Activated CD8-positive, alpha-beta memory T cell treated with anti-CD3 and anti-CD28 coated beads, Interleukin-2, amount 50 U/mL, for 24 hours (primary cell): ENCODE measurements around the gene ITPR2.
"Not testable (repeated sequence)": the region's sequence is repeated elsewhere in the genome, so short reads cannot be mapped to it uniquely, and the experiment has no call there.

Source experiments
- DNase-seq: peaks from one replicate; pipeline ENCODE4 v3.0.0-alpha.2; 2020; ENCODE audit errors: extremely low read depth

Gene ITPR2

DNA sequence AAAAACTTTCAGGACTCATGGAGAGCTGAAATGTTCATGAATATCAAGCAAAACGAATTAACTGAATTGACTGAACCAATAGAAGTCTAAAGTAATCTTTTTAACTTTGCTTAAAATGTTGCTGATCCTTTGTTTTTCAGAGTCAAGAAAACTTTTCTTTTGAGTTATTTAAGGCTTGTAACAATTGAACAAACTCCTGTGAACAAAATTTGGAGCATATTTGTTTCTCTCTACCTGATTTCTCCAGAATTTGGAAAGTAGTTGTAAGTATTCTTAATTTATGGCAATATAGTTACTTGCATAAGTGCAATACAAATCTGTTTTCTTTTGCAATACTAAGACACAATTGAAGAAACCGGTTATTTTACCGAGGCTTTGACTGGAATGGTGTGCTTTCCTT, 77.6 kb downstream of the ITPR2 start:
- not testable (repeated sequence) for DNase-seq

GRCh38 chr12:26754148-26754547, 78.8 kb downstream of the ITPR2 start:
- no peak for DNase-seq

GRCh38 chr12:26751179-26751578, 81.8 kb downstream of the ITPR2 start:
- DNase-seq, result no peak

GRCh38 chr12:26750531-26751175, 82.3 kb downstream of the ITPR2 start:
- DNase-seq, result no peak

DNA sequence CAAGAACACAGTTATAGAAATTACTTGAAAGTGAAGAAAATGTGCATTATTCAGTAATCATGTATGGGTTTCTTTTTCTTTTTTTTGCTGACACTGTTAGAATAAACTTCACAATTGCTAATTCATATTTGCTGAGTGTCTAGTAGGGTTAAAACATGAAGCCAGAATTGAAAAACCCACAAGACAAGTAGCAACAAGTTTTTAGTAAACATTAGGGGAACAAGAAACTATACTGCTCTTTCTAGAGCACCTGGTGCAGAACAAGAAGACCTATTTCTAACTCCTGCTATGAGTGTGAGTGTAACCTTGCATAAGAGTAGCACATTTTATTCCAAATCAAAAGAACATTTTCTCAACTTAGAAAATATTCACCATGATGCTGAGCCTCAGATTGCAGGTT, 83.2 kb downstream of the ITPR2 start:
- no peak for DNase-seq

DNA sequence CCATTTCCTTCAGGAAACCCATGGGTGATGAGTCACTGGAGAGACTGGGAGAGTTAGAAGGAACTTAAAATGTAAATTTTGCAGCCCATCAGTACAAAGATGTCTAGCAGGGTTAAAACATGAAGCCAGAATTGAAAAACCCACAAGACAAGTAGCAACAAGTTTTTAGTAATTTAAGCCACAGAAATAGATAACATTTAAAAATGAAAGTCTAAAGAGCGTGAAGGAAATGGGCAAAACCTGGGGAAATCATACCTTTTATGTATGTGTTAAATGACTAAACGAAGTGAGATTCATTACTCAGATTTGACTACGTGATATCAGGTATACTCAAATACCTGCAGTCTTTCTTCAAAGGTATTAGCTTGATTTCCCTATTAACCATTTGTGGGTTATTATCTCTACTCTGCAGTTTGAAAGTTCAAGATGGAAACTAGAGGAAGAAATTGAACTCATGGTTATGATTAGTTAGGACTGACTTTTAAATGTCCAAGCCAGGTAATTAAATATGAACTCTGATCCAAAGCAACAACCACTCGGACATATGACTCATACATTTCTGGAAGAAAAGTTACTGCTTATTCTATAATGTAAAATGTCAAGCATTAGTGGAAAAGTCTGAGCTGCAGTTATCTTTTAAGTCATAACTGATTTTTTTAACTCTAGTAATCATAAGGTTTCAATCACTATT, 84.1 kb downstream of the ITPR2 start:
- no peak for DNase-seq

- DNase-seq, result no peak
These were observed 84.6 kb downstream of the ITPR2 start for GRCh38 chr12:26748412-26748740.

DNA sequence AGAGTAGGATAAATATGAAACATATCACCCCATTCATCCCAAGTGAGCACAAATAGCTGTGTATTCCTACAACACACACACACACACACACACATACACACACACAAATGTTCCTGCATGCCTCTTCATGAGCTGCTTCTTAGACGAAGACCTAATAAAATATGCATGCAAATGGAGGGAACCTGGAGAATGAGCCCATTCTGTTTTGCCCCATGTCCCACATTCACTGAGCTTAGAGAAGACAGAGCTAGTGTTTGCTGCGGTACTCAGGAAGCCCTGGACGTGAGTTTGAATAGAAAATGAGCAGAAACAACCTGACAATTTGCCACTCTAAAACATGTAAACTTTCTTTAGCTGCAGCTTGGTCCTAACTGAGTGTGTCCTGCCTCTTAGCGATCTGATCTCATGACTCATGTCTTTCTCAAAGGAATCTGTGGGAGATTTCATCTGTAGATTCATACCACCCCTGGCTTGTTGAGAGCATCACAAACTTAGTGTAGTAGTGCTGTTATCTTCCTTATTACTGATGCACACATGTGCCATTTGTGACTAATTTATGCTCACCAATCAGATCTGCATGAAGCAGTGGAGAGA, 86.8 kb downstream of the ITPR2 start:
- no peak for DNase-seq

DNA sequence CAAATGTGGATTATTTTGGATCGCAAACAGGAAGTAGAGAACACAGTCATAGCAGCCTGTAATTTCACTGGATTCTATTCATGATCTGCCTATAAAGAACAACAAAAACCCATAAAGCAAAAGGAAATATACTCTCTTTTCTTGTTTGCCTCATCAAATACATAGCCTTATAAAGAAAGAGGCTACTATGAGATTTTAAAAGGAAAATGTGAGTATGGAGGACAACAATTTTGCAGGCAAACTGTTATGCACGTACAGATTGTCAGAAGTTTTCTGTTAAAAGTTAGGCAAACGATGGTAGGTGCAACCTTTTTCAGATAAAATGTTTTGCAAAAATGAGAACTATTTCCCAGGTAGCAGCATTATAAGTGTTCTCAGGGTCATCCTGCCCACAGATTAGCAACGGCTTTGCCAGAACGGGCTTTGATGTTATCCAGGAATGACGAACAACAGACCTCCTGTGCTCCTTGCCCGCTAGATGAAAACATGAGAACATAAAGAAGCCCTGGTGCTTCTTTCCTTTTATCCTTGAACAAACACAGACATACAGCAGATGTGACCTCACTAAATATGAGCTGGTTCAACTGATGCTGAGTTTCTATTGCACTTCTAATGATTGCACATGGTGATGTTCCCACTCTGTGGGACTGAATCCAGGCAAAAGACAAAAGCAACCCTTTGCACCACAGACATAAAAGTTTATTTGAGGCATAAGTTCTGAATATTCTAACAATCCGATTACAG, 88.1 kb downstream of the ITPR2 start:
- no peak for DNase-seq

DNA sequence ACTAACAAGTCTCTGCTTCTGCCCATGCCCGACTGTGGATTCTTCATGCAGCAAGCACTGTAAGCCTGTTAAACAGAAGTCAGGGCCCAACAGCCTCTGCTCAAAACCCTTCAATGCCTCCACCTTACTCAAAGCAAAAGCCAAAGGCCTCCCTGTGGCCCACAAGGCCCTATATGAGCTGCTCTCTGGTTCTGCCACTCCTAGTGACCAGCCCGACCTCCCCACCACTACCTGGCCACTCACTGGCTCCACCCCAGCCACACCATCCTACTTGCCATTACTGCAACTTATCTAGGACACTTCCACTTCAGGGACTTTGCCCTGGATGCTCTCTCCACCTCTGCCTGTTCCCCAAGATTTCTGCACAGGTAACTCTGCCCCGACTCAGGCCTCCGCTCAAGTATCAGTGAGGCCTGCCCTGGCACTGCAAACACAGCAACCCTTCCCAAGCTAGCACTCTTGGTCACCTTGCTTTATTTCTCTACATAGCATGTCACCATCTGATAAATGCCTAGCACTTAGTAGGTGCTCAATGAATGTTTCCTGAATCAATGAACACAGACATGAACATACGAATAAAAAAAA, 88.9 kb downstream of the ITPR2 start:
- no peak for DNase-seq

- no peak for DNase-seq
These were observed 91.3 kb downstream of the ITPR2 start for GRCh38 chr12:26741584-26742227.

DNA sequence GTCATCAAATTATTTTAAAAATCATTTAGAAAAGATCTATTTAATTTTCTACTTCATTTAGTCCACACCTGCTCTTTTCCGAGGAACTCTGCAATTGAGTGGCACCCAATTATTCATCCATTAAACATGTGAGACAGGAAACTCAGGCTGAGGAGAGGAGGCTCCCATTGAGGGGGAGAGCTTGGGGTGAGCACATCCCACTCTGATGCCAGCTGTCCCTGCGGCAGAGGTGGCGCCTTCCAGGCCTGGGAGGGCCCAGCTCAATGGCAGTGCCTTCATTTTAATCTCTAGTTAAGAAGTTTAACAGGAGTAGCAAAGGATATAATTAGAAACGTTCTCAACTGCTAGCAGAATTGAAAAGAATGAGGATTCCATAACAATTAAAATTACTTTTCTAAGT, 92.0 kb downstream of the ITPR2 start:
- DNase-seq, result no peak

DNA sequence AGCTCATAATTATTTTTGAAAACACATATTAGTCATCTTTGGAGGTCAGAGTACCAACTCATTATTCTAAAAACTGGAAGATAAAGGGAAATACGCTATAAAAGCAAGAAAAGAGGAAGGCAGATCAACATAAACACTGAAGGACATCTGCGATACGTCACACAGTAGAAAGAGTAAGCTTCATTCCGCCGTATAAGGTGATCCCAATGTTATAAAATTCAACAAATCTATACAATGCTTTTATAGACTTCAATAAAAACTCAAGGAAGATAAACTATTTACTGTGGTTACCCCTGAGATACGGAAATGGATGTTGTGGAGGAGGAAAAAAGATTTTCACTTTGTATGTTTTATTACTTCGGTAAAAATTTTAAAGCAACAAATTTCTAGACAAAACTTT, 92.6 kb downstream of the ITPR2 start:
- DNase-seq, result no peak

DNA sequence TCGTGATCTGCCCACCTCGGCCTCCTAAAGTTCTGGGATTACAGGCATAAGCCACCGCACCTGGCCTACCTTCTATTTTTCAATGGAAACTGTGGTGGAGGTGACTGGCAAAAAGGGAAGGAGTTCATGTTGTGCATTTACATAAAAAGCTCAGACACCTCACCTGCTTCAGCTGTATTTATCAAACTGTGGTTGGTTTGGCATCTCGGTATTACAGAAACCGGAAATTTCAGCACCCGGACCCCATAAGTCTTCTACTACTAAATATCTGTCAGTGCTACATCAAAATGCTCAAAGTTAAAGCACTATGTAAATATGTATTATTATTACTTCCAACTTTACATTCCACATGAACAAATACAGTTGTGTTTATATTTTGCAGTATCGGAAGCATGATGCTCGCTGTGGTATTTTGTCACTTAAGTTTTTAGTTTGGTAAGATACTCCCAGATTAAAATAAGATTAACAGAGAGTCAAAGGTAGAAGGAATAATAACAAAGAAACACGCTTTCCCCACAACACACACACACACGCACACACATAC, 95.4 kb downstream of the ITPR2 start:
- no peak for DNase-seq

DNA sequence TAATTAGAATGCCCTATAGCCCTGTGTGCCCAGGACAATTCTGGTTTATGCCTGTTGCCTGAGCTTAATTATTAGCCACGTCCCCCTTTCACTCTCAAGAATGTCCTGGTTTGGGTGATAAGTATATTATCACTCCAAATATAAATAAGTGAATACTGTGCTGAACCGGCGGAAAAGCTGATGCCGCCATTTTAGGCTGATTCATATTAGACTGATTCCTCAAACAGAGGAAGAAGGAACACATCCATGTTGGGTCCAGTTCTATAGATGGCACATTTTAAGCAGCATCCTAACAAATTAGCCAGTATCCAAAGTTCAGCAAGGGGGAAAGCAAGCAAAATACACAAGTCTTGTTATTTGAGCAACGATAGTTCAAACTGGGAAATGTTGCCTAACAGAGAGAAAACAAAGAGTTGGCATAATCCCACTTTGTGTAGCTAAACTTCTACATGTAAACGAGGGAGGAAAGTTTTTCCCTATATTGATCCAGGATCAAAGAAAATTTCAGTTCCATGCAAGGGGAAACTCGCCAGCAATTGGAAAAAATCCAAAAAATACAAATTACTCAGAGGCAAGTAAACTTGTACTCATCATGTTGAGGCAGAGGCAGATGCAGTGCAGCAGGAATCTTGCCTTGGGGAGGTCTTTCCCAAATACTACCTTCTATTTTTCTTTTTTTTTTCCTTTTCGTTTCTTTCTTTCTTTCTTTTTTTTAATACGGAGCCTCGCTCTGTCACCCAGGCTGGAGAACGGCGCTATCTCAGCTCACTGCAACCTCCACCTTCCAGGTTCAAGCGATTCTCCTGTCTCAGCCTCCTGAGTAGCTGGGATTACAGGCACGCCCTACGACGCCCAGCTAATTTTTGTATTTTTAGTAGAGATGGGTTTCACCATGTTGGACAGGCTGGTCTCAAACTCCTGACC, 96.2 kb downstream of the ITPR2 start:
- DNase-seq, result no peak

DNA sequence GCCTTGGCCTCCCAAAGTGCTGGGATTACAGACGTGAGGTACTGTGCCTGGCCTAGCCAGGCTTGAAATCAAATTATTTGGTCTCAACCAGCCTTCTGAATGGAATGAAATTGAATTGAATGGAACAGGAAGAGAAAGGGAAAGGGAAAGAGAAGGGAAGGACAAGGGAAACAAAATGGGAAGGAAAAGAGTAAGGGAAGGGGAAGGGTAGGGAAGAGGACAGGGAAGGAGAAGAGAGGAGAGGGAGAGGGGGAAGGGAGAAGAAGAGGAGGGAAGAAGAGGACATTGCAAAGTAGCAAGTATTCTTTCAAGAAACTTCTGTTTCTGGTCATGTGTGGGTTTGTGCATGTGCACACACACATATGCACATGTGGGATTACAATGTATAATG, 97.8 kb downstream of the ITPR2 start:
- no peak for DNase-seq

DNA sequence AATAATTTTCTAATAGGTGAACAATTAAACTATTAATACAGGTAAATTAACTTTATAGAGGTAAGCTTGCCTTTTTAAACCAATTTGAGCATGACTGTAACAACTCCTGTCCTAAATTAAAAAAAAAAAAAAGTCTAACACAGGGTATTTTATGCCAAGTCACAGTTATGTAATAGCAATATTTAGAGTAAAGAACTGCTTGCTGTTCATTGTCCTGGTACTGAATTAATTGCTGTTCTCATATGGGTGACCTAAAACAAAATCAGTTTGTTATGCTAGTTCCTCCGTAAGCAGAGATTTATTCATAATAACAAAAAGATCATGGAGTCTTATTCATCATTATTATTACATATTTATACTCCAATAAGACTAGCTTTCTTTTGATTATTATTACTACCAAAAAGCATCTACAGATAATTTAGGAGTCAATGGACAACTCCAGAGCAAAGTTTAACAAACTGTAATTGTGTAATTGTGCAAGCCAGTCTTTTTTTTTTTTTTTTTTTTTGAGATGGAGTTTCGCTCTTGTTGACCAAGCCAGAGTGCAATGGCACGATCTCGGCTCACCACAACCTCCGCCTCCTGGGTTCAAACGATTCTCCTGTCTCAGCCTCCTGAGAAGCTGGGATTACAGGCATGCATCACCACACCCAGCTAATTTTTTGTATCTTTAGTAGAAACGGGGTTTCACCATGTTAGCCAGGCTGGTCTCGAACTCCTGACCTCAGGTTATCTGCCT, 98.3 kb downstream of the ITPR2 start:
- no peak for DNase-seq

DNA sequence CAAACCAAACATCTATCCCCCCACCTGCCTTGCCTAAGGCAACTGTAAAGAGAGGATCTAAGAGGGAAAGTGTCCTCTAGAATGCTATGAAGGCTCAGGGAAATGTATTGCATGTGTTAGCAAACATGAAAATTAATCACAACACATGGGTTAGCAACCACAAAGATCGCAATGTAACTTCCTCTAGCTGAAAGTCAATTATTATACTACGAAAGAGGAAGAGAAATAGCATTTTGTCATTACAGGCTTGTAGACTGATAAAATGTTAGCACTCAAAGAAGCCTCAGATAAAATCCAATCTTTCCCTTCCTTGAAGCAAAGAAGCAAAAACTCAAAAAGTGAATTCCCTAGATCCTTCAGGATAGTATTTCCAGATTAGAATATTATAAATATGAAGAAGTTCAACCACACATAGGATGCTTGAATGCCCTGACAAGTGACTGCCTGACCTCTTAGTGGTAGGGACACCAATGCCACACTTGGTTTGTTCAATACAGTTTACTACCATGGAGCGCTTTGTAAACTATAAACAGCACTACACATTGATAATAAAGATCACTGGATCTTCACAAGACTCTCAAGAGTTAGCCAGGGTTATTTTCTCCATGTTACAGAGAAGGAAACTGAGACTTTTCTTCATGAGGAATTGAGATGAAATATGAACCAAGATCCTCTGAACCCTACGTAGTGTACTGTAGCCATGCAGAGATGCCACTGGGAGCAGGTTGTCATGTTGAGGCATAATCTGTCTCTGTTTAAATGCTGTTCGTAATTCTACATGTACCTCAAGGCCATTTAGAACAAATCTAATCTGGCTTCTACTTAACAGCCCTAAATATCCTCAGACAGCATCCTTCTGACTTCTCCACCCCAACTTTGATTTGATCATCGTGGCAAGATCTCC, 100.7 kb downstream of the ITPR2 start:
- no peak for DNase-seq
